DND-41 (cell line): ENCODE data around the gene MGAT5B.

Experiments used
- ATAC-seq: fragments of 200-7000 bp; cut with Tn5 transposase; 3 replicates; pipeline ENCODE4 v1.9.1; 2021; ENCODE audit warnings: low read depth; ENCODE audit not compliant: insufficient read depth
- DNase-seq: peaks from one replicate; pipeline ENCODE4 v3.0.0-alpha.2; 2020
- H2AFZ ChIP-seq: 2 replicates; pipeline ENCODE4 v1.6.0; 2012; ENCODE audit warnings: low read depth, low read length
- H3K27ac ChIP-seq: 2 replicates; pipeline ENCODE4 v1.5.1; 2012; ENCODE audit warnings: low read length, inconsistent platforms
- H3K27me3 ChIP-seq: fragments of 200-600 bp; sonication (generic); 2 replicates; pipeline ENCODE4 v1.6.0; 2012; ENCODE audit warnings: low read length, mild to moderate bottlenecking, inconsistent platforms; ENCODE audit not compliant: insufficient read depth, poor library complexity
- H3K36me3 ChIP-seq: 2 replicates; pipeline ENCODE4 v1.5.1; 2012; ENCODE audit warnings: low read length, inconsistent platforms; ENCODE audit not compliant: insufficient read depth
- H3K4me1 ChIP-seq: 2 replicates; pipeline ENCODE4 v1.5.1; 2012; ENCODE audit warnings: mild to moderate bottlenecking, low read length; ENCODE audit not compliant: insufficient read depth
- H3K4me2 ChIP-seq: 2 replicates; pipeline ENCODE4 v1.6.0; 2012; ENCODE audit warnings: mild to moderate bottlenecking, moderate library complexity, low read length, inconsistent platforms; ENCODE audit not compliant: insufficient read depth
- H3K4me3 ChIP-seq, 2 experiments: fragments of 200-600 bp in 1 of 2; shearing (Covaris generic) in 1 of 2; 2 replicates each; pipeline ENCODE4 v1.5.1; 2012 to 2016; ENCODE audit warnings: inconsistent platforms in 2 of 2, low read length in 2 of 2, mild to moderate bottlenecking in 2 of 2, low read depth in 1 of 2, moderate library complexity in 1 of 2
- H3K79me2 ChIP-seq: 2 replicates; pipeline ENCODE4 v1.6.0; 2012; ENCODE audit warnings: low read length, inconsistent platforms; ENCODE audit not compliant: insufficient read depth
- H3K9ac ChIP-seq: 2 replicates; pipeline ENCODE4 v1.6.0; 2012; ENCODE audit warnings: low read depth, mild to moderate bottlenecking, inconsistent platforms, low read length, moderate library complexity
- H3K9me3 ChIP-seq: 2 replicates; pipeline ENCODE4 v1.5.1; 2012; ENCODE audit warnings: low read length, moderate library complexity, mild to moderate bottlenecking, inconsistent platforms; ENCODE audit not compliant: insufficient read depth, severe bottlenecking
- H4K20me1 ChIP-seq: 2 replicates; pipeline ENCODE4 v1.6.0; 2012; ENCODE audit warnings: low read length; ENCODE audit not compliant: insufficient read depth
- CTCF ChIP-seq: IDR thresholded peaks from 2 replicates; pipeline ENCODE4 v1.5.1; 2012; ENCODE audit warnings: borderline replicate concordance, low read length, moderate library complexity, mild to moderate bottlenecking; ENCODE audit not compliant: poor library complexity, severe bottlenecking; ENCODE audit errors: extremely low read depth
- EZH2 ChIP-seq: IDR thresholded peaks from 3 replicates; pipeline ENCODE4 v1.6.1; 2012; ENCODE audit warnings: borderline replicate concordance, low read depth, mild to moderate bottlenecking, moderate library complexity, low read length, inconsistent platforms; ENCODE audit not compliant: severe bottlenecking

Gene MGAT5B

DNA sequence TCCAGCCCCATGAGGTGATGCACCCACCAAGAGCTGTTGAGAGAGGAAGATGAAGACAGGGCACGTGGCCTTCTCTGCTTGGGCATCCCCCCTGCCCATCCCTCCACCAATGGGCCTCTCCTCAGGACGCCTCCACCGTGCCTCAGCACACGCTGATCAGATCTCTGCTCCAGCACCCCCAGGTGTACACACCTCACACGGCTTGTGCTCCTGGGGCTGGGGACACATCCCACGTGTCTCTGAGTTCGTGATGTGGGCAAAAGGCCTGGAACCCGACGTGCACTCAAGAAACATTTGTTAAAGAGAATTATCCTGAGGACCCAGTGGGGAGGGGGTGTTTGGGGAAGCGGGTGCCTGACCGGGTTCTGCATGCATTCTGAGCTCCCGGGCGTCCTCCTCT lies 55.3 kb downstream of the MGAT5B start:
- Histone ChIP-seq H3K4me1 (no peaks in the 10 kb centered on the region), H2AFZ (no peak overlapping the region), H3K9ac (no peak overlapping the region), H3K9me3 (no peaks in the 10 kb centered on the region), H3K27ac (no peak overlapping the region), H3K27me3 (no peaks in the 10 kb centered on the region), H3K36me3 (no peaks in the 10 kb centered on the region), H3K79me2 (no peaks in the 10 kb centered on the region), H3K4me2 (no peak overlapping the region), H4K20me1 (peaks cover 7% of the 10 kb centered on the region; the same call in 1 of the 2 replicates), H3K4me3 (no peak overlapping the region)
- DNase-seq (no peak), ATAC-seq (no peak)
- no peak for TF ChIP-seq CTCF
- no peak for TF ChIP-seq EZH2

DNA sequence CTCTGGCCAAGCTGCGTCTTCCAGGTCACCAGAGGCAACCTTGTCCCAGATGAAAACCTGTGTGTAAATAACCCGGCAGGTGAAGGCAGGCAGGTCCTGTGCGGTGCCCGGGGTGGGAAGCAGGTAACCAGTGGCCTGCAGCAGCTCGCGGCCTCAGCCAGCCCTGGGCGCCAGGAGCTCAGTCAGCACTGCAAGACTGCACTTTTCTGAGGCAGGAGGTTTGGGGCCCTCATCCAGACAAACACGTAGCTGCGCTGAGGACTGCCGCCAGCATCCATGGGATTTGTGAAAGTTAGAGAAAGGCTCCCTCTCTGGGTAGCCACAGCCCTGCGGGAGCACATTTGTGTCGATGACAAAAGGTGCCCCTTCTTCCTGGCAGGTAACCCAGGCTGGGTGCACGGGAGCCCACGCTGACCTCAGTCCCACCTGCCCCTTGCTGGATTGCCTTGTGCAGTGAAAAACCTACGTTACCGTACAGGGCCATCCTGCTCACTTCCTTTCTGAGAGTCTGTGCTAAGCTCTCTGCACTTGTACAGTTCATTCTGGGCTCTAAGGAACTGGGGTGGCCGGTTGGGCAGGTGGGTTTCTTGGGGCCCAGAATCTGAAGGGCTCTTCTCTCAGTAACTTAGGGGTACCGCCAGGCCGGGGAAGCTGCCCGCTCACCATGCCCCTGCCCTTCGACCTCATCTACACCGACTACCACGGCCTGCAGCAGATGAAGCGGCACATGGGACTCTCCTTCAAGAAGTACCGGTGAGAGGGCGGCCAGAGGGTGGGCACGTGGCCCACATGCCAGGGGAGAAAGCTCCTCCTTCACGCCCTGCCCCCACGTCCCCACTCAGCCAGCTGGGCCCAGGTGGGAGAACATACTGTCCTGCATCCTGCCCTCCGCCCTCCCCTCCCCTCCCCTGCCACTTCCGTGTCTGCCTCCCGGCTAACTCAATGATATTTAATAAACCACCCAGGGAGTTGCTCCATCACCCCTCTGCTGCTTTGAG lies 56.4 kb downstream of the MGAT5B start:
- Histone ChIP-seq H3K4me2 (no peak overlapping the region), H3K4me3 (no peak overlapping the region), H3K9me3 (no peaks in the 10 kb centered on the region), H3K27me3 (no peaks in the 10 kb centered on the region), H2AFZ (no peak overlapping the region), H3K4me1 (no peaks in the 10 kb centered on the region), H3K79me2 (no peaks in the 10 kb centered on the region), H4K20me1 (peaks cover 7% of the 10 kb centered on the region; the same call in 1 of the 2 replicates), H3K27ac (no peak overlapping the region), H3K9ac (no peak overlapping the region), H3K36me3 (no peaks in the 10 kb centered on the region)
- no peak for ATAC-seq
- DNase-seq: no peak
- TF ChIP-seq EZH2 (no peak), CTCF (no peak)

DNA sequence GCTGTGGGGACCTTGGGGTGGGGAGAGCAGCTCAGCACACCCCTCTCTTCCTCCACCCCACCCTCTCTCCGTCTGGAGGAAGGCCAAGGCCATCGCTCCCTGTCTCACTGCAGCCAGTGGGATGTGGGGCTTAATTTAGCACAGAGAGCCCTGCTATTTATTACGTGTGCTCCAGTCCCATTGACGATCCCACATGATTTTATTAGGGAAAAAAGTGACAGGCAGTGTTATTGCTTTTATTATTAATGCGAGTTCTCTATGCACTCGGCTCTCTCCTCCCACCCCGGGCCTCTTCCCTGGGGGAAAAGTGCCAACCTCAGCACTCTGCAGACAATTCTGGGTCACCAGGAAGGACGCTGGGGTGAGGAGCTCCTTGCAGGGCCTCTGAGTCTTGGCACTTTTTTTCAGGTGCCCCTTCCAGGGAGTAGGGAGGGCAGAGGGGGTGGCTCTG lies 57.3 kb downstream of the MGAT5B start:
- Histone ChIP-seq H3K79me2 (no peaks in the 10 kb centered on the region), H3K27ac (no peak overlapping the region), H3K4me2 (no peak overlapping the region), H3K27me3 (no peaks in the 10 kb centered on the region), H3K9ac (no peak overlapping the region), H2AFZ (no peak overlapping the region), H3K9me3 (no peaks in the 10 kb centered on the region), H3K4me1 (no peaks in the 10 kb centered on the region), H4K20me1 (peaks cover 7% of the 10 kb centered on the region; the same call in 1 of the 2 replicates), H3K4me3 (no peak overlapping the region), H3K36me3 (no peaks in the 10 kb centered on the region)
- no peak for TF ChIP-seq EZH2
- no peak for TF ChIP-seq CTCF
- DNase-seq: no peak
- ATAC-seq: no peak
